ENCODE measurements around the gene COL4A2.
"Not testable (repeated sequence)": the region's sequence is repeated elsewhere in the genome, so short reads cannot be mapped to it uniquely, and the experiment has no call there.

COL4A2 gene

DNA sequence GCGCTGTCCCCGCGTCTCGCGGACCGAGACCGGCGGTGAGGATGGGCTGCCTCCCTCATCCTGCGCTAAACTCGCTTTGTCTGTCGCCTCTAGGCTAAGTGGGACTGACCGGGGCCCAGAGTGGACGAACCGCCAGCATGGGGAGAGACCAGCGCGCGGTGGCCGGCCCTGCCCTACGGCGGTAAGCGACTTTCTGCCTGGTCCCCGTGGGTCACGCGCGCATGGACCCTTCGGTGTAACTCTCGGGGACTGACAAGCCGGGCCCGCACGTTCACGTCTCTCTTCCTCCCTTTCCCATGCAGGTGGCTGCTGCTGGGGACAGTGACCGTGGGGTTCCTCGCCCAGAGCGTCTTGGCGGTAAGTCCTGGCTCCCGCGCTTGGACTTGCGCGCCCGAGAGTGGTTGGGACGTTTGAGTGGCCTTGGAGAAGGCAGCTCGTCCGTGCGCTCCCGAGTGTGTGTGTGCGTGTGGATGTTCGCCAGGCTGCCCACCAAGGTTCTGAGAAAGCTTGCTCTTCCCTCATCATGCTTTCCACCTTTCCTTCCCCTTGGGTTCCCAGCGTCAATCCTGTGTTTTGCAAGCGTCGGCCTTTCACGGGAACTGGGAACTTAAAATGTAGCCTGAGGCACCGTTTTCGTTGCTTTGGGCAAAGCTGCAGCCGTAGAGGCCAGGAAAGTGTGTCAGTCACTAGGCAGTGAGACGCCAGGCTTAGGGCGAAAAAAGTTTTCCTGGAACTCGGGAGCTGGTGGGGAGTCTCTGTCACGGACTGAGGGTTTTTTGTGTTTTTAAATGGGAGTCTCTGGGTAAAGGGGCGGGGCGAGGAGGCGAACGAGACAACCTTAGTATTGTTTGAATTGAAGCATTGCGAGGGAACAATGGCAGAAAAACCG lies 927 bp downstream of the COL4A2 start:
- no peak for DNase-seq (ENCODE audit: low spot score)

- DNase-seq (ENCODE audit: low spot score), result no peak
Observed at GRCh38 chr13:110308656-110309359, 1.7 kb downstream of the COL4A2 start.

DNA sequence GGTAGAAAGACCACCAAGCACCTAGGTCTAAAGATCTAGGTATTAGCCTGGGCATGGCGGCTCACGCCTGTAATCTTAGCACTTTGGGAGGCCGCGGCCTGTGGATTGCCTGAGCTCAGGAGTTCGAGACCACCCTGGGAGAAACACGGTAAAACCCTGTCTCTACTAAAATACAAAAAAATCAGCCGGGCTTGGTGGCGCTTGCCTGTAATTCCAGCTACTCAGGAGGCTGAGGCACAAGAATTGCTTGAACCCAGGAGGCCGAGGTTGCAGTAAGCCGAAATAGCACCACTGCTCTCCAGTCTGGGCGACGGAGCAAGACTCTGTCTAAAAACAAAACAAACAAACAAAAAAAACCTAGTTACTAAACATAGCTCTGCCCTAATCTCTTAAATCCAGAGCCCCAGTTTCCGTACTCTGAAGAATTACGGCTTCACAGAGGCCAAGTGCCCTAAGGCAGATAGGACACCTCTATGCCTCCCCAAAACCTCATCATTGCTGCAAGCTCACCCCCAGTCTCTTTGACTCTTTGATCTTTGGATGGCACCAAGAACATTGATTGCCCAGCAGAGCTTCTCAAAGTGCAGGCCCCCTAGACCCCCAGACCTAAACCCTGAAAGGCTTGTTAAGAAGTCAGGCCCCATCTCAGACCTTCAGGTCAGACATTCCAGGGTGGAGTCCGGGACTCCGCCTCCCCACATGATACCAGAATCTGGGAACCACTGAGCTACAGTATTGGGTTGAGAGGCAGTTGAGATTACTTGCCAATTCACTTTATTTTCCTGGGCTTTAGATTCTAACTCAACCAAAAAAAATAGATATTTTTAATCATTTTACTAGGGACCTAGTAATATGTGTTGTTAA lies 2.8 kb downstream of the COL4A2 start:
- no peak for DNase-seq (ENCODE audit: low spot score)

- DNase-seq (ENCODE audit: low spot score), result no peak
Observed at GRCh38 chr13:110310541-110311442, 3.7 kb downstream of the COL4A2 start.

GRCh38 chr13:110311443-110312338 lies 4.6 kb downstream of the COL4A2 start:
- no peak for DNase-seq (ENCODE audit: low spot score)

DNA sequence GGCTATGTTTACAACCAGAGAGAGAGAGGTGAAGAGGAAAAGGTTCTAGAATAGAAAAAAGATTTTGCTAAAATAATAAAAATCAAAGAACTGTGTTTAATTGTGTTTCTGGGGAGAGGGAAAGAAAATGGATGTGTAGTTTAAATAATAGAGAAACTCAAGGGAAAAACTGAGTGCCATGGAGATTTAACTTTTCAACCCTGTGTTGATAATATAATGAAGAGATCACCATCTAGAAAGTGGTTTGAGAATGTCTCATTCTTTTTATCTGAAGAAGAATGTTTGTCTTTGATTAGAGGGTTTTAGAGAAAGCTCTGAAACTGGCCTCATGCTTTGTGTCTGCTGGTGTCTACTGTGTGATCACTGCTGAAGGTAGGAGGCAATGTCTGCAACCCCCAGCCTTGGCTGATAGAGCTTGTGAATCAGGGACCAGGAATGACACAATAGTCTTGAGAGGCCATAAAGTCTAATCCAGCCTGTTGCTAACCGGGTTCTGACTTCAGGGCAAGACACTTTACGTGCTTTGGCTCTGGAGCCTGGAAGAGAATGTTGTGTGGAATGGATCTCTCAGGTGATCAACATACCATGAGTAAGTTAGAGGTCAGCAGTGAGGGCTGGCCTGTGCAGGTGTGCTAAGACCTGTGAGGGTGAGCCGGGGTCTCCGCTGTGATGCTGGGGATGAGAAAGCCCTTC lies 5.4 kb downstream of the COL4A2 start:
- peak; percentile 35 for DNase-seq (ENCODE audit: low spot score)

DNA sequence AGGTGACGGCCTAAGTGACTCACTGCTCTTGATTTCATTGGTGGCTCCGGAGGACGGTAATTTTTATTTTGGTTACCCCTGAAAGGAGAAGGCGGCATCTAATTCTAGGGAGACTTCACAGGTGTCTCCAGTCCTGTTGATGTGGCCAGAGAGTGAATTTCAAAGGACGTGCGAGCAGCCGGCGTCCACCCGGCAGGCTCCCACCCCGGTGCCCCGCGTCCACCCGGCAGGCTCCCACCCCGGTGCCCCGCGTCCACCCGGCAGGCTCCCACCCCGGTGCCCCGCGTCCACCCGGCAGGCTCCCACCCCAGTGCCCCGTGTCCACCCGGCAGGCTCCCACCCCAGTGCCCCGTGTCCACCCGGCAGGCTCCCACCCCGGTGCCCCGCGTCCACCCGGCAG lies 6.2 kb downstream of the COL4A2 start:
- DNase-seq (ENCODE audit: low spot score), result not testable (repeated sequence)

- DNase-seq (ENCODE audit: low spot score), result not testable (repeated sequence)
Observed at GRCh38 chr13:110313733-110314132, 6.6 kb downstream of the COL4A2 start.

DNA sequence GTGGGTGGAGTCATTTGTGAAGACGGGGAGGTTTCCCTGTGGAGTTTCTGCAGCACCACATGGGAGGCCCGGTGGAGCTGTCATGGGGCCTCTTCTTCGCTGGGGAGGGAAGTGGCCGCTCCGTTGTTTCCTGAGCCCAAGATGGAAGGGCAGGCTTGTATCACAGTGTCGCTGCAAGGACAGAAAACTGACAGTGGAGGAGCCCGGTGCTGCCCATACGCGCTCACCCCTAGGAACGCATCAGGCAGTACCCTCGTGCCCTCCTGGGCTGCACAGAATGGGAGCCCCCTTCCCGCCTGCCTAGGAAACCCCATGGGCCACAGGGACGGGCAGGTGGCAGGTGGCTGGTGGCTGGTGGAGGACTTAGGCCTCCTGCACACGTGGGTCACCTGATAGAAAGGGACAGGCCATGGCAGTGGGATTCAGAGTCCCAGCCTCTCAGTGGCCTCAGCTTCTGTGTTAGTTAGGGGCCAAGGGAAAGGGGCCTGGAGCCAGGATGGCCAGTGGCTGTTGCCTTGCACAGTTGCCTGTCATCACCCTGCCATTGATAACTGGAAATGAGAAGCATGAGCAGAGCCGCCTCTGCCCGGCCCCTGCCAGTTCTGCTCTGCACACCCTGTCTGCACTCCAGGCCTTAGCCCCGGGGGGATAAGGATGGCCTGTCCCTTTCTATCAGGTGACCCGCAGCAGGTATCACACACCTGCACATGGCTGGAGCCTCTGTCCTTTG lies 7.6 kb downstream of the COL4A2 start:
- no peak for DNase-seq (ENCODE audit: low spot score)

- no peak for DNase-seq (ENCODE audit: low spot score)
Observed at GRCh38 chr13:110316196-110316595, 9.1 kb downstream of the COL4A2 start.

DNA sequence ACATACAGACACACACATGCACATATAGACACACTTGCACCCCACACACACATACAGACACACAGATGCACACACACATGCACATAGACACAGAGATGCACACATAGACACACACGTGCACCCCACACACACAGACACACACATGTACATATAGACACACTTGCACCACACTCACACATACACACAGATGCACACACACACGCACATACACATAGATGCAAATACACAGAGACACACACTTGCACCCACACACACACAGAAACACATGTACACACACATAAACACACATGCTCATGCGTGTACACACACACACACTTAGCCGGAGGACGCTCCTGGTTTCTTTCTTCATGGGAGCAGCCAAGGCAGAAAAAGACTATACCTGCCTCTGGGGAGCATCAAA lies 10.0 kb downstream of the COL4A2 start:
- DNase-seq (ENCODE audit: low spot score), result no peak

DNA sequence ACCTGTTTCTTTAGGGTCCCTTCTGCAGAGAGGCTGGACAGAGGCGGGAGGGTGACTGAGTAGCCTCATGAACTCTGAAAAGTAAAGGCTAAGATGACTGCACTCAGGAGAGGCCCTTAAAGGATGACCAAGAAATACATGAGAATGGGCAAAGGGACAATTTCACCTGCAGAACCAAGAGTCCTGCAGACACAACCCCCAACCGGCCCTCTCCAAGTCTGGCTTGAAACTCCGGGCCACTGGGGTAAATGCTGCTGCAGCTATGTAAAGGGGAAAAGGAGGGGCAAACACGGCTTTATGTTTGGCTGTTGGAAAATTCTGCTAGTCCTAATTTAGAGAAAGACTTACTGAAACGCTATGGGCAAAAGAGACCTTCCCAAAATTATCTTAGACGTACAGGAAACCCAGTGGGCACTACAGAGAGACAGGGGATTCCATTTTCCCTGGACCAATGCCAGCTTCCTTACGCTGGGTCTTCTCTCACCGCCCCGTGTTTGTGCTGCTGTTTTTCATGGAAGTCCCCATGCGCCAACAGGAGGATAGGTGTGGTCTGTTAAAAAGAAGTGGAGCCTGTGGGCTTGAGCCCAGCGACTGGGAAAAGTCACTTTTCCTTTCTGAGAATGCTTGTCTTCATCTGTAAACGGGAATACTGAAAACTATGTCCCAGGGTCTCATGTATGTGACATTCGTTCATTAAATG lies 10.6 kb downstream of the COL4A2 start:
- DNase-seq (ENCODE audit: low spot score), result no peak

- DNase-seq (ENCODE audit: low spot score), result no peak
Observed at GRCh38 chr13:110318920-110319319, 11.8 kb downstream of the COL4A2 start.

- DNase-seq (ENCODE audit: low spot score), result no peak
Observed at GRCh38 chr13:110319397-110319773, 12.3 kb downstream of the COL4A2 start.

GRCh38 chr13:110319774-110320509 lies 12.9 kb downstream of the COL4A2 start:
- peak; percentile 28 for DNase-seq (ENCODE audit: low spot score)

DNA sequence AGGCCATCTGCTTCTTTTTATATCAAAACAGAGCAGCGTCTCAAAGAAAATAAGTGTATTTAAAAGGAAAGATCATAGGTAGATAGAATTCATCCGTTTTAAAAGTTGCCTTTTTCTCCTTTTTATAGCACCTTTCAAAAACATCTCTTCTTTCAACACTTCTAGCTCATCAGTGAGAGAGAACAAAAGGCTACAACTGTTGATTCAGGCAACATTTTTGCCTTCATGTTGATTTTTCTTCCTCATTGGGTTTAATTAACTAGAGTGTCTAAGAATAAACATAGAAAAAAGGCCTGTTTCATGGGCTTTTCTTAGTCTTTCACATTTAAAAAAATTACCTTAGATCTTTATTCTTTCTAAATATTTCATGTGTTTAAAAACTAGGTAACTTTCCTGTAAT lies 13.6 kb downstream of the COL4A2 start:
- no peak for DNase-seq (ENCODE audit: low spot score)

- DNase-seq (ENCODE audit: low spot score), result not testable (repeated sequence)
Observed at GRCh38 chr13:110321573-110321972, 14.5 kb downstream of the COL4A2 start.

Measured in LoVo (cell line).